HFFc6 (cell line): ENCODE results near the gene SNUPN. TPM values are rescaled to one million over a fixed set of nuclear protein-coding genes. Genes with fewer than 3 reads are reported as not detected.

Source experiments
- DNase-seq: peaks from one replicate; pipeline ENCODE4 v3.0.0-alpha.2; 2018
- H3K27ac Mint-ChIP-seq: 2 replicates; pipeline ENCODE4 v1.8.0; 2020; ENCODE audit warnings: mild to moderate bottlenecking, mixed read lengths
- H3K27me3 Mint-ChIP-seq: 2 replicates; pipeline ENCODE4 v1.8.0; 2021; ENCODE audit warnings: mild to moderate bottlenecking, moderate library complexity, mixed read lengths; ENCODE audit not compliant: insufficient read depth
- H3K36me3 Mint-ChIP-seq: 2 replicates; pipeline ENCODE4 v1.8.0; 2021; ENCODE audit warnings: low read depth, mixed read lengths
- H3K4me1 Mint-ChIP-seq: 2 replicates; pipeline ENCODE4 v1.8.0; 2020; ENCODE audit warnings: low read depth, mixed read lengths
- H3K4me3 Mint-ChIP-seq: 2 replicates; pipeline ENCODE4 v1.8.0; 2020; ENCODE audit warnings: mild to moderate bottlenecking, moderate library complexity, mixed read lengths
- H3K9me3 Mint-ChIP-seq: 2 replicates; pipeline ENCODE4 v1.8.0; 2020; ENCODE audit warnings: mild to moderate bottlenecking, mixed read lengths
- total RNA-seq, 6 experiments: library from RNA; stranded (reverse); fragmentation: NEBNext Ultra II Directional; extraction: Animal tissue kit (Norgen Biotek cat#: 25700); gene quantifications; 2 replicates in 1 of 6; 3 replicates in 5 of 6; pipeline ENCODE4 v1.2.3, GENCODE V29; 2021
- TF ChIP-seq, protein P1 (sequence below): fragments of 200-600 bp; sonication (generic); IDR thresholded peaks from 2 replicates; pipeline ENCODE4 v1.5.0; 2021; ENCODE audit warnings: antibody characterized with exemption, mild to moderate bottlenecking

Gene SNUPN
- total RNA-seq, 6 experiments from 2014 or later: 22.5 to 28.4 (median 25.1) TPM

DNA sequence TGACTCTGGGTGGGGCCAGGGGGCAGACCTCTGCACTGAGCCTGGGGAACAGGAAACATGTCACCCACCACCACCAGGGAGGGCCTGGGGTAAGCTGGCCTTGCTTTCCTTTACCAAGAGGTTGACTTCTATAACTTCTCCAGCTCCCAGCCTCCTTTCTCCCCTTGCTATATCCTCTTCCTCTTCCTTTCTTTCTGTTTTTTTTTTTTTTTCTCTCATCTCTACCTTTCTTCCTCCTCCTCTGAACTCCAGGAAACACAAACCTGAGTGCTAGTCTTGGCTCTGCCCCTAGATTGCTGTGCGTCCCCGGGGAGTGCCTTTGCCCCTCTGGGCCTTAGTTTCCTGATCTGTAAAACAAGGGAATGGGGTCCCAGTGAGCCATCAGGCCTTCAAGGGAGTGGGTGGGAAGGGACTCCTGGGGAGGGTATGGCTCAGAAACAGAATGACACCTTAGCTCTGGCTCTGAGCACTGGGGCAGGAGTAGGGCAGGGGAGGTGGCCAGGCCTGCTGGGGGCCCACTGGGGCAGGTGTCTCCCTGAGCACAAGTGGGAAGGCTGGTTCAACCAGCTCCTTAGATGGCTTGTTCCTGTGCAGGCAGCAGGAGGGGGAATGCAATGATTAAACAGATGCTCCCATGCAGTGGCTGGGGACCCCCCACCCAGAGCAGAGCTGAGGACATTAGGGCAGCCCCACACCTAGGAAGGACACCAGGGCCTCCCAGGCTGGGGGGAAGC, 26.5 kb upstream of the SNUPN start:
- Mint-ChIP-seq H3K4me3 (peak overlapping the region; percentile 97), H3K9me3 (no peaks in the 10 kb centered on the region), H3K27ac (peak overlapping the region; percentile 81), H3K36me3 (peaks cover 33% of the 10 kb centered on the region), H3K4me1 (peaks cover 66% of the 10 kb centered on the region), H3K27me3 (no peaks in the 10 kb centered on the region; the same call in 1 of the 2 replicates)
- TF ChIP-seq, protein P1, sequence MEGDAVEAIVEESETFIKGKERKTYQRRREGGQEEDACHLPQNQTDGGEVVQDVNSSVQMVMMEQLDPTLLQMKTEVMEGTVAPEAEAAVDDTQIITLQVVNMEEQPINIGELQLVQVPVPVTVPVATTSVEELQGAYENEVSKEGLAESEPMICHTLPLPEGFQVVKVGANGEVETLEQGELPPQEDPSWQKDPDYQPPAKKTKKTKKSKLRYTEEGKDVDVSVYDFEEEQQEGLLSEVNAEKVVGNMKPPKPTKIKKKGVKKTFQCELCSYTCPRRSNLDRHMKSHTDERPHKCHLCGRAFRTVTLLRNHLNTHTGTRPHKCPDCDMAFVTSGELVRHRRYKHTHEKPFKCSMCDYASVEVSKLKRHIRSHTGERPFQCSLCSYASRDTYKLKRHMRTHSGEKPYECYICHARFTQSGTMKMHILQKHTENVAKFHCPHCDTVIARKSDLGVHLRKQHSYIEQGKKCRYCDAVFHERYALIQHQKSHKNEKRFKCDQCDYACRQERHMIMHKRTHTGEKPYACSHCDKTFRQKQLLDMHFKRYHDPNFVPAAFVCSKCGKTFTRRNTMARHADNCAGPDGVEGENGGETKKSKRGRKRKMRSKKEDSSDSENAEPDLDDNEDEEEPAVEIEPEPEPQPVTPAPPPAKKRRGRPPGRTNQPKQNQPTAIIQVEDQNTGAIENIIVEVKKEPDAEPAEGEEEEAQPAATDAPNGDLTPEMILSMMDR: no peak
- DNase-seq: no peak

DNA sequence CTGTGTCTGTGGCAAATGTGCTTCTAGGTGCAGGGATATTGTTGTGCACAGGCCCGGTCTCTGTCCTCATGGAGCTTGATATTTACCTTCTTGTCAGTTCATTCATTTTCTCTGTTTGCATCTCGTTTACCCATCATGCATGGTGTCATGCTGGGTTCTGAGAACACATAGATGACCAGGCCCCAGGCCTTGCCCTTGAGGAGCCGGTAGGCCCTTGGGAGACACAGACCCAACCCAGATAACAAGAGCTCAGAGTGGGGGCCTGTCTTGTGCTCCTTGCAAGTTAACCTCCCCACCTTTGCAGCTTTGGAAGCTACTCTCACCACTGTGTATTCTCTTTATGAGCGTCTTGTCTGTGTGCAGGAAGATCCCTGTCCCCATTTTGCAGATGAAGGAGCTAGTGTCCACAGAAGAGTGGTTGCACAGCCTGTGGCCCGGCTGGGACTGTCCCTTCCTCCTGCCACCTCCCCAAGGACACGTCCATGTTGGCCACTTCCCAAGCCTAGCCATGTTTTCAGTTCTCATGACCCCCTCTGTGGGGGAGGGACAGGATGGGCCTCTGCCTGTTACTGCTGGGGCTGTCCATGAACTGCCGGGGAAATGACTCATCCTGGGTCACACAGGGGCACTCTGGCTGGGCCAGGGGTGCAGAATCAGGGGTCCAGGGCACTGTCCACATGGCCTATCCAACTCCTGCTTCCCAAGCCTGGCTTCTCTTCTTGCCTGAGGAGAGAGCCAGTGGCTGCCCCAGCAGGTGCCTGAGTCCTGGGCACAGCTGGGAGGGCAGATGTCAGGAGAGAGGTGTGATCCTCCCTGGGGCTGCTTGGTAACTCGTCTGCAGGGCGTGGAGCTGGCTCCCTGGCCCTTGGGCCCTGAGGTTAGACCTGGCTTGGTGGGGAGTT, 25.6 kb upstream of the SNUPN start:
- peak overlapping the region; percentile 97 for H3K4me3 Mint-ChIP-seq
- DNase-seq: no peak
- peak overlapping the region; percentile 81 for H3K27ac Mint-ChIP-seq
- peaks cover 28% of the 10 kb centered on the region for H3K36me3 Mint-ChIP-seq
- TF ChIP-seq, protein P1: no peak
- no peaks in the 10 kb centered on the region for H3K9me3 Mint-ChIP-seq
- peaks cover 74% of the 10 kb centered on the region for H3K4me1 Mint-ChIP-seq
- H3K27me3 Mint-ChIP-seq: no peaks in the 10 kb centered on the region; the same call in 1 of the 2 replicates

DNA sequence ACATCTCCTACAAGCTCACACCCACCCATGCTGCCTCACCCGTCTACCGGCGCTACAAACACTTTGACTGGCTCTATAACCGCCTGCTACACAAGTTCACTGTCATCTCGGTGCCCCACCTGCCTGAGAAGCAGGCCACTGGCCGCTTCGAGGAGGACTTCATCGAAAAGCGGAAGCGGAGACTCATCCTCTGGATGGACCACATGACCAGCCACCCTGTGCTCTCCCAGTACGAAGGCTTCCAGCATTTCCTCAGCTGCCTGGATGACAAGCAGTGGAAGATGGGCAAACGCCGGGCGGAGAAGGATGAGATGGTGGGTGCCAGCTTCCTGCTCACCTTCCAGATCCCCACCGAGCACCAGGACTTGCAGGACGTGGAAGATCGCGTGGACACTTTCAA, 24.3 kb upstream of the SNUPN start:
- no peaks in the 10 kb centered on the region for H3K9me3 Mint-ChIP-seq
- peaks cover 75% of the 10 kb centered on the region for H3K4me1 Mint-ChIP-seq
- peaks cover 27% of the 10 kb centered on the region for H3K36me3 Mint-ChIP-seq
- peak overlapping the region; percentile 97 for H3K4me3 Mint-ChIP-seq
- DNase-seq: no peak
- TF ChIP-seq, protein P1: no peak
- peak overlapping the region; percentile 96 for H3K27ac Mint-ChIP-seq
- H3K27me3 Mint-ChIP-seq: no peaks in the 10 kb centered on the region; the same call in 1 of the 2 replicates

DNA sequence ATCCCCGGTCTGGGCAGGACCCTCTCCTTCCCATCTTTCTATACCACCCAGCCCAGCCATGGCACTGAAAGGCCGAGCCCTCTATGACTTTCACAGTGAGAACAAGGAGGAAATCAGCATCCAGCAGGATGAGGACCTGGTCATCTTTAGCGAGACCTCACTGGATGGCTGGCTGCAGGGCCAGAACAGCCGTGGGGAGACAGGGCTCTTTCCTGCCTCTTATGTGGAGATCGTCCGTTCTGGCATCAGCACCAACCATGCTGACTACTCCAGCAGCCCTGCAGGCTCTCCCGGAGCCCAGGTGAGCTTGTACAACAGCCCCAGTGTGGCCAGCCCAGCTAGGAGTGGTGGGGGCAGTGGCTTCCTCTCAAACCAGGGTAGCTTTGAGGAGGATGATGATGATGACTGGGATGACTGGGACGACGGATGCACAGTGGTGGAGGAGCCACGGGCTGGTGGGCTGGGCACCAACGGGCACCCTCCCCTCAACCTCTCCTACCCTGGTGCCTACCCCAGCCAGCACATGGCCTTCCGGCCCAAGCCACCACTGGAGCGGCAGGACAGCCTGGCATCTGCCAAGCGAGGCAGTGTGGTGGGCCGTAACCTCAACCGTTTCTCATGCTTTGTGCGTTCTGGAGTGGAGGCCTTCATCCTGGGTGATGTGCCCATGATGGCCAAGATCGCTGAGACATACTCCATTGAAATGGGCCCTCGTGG, 23.7 kb upstream of the SNUPN start:
- Mint-ChIP-seq H3K27me3 (peaks cover 2% of the 10 kb centered on the region; the same call in 1 of the 2 replicates), H3K4me1 (peaks cover 76% of the 10 kb centered on the region), H3K36me3 (peaks cover 27% of the 10 kb centered on the region), H3K4me3 (peak overlapping the region; percentile 97), H3K9me3 (no peaks in the 10 kb centered on the region), H3K27ac (peak overlapping the region; percentile 96)
- TF ChIP-seq, protein P1: no peak
- DNase-seq: no peak
